Right renal pelvis (tissue), 4 donors: ENCODE data around the gene IL1R1. TPM values are rescaled to one million over a fixed set of nuclear protein-coding genes. Genes with fewer than 3 reads are reported as not detected.
A peak's percentile ranks its signal among the peaks of the same experiment; 100 is the strongest.

Source experiments
- DNase-seq, 4 donors: peaks; one replicate each; pipeline ENCODE4 v3.0.0-alpha.2; 2013; ENCODE audit warnings: low read depth in 4 of 4, low spot score in 3 of 4, missing footprints in 1 of 4
- polyA plus RNA-seq, 4 donors: library from polyadenylated mRNA; unstranded; fragments of 120-200 nt; gene quantifications; one replicate each; pipeline ENCODE4 v1.2.1, GENCODE V29; 2013; ENCODE audit not compliant: insufficient read length in 4 of 4

IL1R1 gene
- polyA plus RNA-seq, 4 donors = 32.9 to 52.4 (median 38.2) TPM

DNA sequence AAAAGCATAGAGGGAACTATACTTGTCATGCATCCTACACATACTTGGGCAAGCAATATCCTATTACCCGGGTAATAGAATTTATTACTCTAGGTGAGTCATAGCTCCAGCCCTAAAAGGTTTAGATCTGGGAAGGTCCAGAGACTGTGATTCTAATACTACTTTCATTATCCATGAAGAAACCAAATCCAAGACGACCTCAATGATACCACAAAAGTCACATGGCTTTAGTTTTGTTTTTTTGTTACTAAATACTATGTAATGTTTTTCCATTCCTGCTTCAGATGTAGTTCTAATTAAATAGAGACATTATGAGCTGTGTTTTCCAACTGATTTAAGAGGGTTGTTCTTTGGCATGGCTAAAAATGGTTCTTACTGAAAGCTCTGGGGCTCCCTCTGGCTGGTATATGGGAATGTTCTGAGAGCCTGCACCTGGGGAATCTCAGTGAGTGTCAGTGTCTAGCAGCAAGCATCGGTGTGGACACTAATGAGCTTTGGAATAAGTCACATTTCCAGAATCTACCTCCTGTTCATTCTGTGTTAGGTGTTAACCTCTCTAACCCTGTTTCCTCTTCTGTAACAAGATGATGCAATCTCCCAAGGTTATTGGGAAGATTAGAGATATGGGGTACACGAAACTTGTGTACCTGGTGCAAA is 23.8 kb downstream of the IL1R1 start:
- no peak for DNase-seq

DNA sequence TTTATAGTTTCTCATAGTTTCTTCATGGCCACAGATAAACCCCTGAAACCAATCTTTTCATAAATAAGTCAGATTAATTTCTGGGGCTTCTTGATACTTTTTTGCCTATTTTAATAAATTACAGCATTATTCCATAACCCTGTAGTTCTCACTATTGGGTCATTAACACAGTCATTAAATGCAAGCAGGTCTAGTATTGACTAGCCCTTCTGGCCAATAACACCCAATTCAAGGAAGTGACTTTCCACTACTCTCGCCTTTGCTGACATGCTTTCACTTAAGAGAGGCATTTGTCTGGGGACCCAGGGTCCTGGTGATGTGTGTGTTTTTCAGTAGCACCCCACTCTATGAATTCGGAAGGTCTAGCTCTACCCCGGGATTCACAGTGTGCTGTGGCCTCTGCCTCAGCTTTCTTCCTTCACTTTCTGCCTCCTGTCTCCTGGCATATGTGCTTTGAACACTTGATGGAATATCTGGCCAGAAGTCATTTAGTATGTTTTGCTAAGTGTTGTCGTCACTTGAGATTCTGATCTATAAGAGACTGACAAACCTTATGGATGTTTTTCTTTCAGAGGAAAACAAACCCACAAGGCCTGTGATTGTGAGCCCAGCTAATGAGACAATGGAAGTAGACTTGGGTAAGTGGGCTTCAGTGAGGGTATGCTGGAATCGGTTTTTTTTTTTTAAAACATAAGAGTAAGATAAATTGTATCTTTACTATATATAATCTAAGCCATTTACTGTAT is 25.7 kb downstream of the IL1R1 start:
- DNase-seq = no peak

DNA sequence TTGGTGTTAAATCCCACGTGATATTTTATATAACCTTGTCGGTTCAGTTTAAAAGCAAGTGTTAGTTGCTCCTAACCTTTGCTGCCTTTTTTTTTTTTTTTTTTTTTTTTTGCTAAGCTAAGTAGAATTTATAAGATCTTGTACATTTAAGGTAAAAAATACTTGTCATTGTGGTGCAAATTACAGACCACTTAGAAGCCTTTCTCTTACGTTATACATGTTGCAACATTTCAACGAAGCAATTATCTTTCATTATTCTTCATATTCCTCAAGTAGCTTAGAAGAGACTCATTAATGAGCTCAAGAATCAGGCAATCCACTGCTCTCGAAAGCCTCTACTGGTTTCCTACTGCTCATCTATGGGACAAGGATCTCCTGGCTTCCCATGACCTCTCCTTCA is 29.4 kb downstream of the IL1R1 start:
- no peak for DNase-seq

DNA sequence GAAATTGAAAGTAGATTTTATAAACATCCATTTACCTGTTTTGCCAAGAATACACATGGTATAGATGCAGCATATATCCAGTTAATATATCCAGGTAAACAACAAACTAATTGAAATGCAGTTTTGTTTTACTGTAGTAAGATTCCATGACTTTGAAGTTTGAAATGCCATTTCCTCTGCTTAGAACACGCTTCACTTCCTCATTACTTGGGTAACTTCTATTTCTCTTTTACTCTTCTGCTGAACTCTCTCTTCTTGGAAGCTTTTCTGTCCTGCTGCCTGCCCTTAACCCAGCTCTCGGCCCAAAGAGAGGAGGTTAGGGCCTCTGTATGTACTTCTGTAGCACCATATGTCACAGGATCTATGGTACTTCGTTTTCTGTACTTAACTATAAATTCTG is 30.2 kb downstream of the IL1R1 start:
- DNase-seq = no peak

DNA sequence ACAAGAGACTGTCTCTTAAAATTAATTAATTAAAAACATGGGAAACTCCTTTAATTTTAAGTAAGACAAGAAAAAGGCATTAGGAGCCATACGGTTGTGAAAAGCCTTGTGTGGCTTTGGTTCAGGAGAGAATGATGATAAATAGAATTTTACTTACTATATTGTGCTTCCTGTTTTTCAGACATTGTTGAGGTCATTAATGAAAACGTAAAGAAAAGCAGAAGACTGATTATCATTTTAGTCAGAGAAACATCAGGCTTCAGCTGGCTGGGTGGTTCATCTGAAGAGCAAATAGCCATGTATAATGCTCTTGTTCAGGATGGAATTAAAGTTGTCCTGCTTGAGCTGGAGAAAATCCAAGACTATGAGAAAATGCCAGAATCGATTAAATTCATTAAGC is 33.6 kb downstream of the IL1R1 start:
- DNase-seq = no peak

DNA sequence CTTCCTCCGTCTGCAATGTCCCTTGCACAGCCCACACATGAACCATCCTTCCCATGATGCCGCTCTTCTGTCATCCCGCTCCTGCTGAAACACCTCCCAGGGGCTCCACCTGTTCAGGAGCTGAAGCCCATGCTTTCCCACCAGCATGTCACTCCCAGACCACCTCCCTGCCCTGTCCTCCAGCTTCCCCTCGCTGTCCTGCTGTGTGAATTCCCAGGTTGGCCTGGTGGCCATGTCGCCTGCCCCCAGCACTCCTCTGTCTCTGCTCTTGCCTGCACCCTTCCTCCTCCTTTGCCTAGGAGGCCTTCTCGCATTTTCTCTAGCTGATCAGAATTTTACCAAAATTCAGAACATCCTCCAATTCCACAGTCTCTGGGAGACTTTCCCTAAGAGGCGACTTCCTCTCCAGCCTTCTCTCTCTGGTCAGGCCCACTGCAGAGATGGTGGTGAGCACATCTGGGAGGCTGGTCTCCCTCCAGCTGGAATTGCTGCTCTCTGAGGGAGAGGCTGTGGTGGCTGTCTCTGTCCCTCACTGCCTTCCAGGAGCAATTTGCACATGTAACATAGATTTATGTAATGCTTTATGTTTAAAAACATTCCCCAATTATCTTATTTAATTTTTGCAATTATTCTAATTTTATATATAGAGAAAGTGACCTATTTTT is 35.4 kb downstream of the IL1R1 start:
- DNase-seq = no peak

DNA sequence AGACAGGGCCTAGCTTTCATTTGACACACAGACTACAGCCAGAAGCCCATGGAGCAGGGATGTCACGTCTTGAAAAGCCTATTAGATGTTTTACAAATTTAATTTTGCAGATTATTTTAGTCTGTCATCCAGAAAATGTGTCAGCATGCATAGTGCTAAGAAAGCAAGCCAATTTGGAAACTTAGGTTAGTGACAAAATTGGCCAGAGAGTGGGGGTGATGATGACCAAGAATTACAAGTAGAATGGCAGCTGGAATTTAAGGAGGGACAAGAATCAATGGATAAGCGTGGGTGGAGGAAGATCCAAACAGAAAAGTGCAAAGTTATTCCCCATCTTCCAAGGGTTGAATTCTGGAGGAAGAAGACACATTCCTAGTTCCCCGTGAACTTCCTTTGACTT is 36.5 kb downstream of the IL1R1 start:
- no peak for DNase-seq

DNA sequence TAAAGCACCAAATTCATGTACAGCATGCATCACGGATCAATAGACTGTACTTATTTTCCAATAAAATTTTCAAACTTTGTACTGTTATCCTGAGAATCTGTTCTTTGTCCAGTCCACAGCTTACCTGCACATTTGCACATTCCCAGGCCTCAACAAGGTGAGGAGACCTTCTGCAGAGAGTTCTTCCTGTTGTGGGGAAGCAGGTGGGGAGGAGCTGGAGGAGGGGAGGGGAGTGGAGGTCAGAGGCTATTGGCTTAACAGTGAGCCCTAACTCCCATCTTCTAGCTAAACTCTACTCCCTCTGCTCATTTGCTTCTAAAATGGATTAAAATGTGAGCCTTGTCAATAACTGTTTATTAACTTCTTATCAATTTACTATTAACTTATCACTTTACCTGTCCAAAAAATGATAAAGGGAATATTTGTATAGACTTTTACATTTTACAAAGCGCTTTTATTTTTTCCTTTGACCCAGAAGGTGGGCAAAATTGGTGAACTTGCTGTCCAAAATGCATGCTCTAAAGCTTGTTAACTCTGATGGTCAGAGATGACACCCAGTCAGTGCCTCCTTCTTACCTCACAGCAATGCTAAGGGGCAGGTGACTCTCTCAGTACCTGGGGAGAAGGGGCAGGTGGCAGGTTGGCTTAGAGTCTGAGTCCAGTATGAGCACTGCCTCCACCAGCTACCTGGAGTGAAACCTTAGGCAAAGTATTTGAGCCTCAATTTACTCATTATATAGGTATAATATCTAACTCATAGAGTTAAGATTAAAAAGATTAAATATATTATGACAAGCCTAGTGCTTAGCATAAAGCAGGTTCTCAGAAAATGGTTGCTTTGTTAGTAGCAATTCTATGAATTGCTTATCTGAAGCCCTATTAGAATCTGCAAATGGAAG is 37.5 kb downstream of the IL1R1 start:
- no peak for DNase-seq

DNA sequence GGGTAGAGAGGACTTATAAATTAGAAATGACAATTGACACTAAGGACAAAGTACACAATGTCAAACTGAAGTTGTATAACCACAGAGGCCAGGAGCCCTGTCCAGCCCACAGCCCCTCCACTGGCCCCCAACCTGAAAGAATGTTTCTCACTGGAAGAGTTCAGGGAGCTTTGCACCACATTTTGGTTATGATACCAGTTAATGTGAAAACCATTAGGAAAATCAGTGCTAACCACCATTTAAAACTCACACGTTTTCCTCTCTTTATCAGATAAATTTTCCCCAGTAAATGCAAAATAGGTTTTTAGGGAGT is 38.1 kb downstream of the IL1R1 start:
- no peak for DNase-seq

DNA sequence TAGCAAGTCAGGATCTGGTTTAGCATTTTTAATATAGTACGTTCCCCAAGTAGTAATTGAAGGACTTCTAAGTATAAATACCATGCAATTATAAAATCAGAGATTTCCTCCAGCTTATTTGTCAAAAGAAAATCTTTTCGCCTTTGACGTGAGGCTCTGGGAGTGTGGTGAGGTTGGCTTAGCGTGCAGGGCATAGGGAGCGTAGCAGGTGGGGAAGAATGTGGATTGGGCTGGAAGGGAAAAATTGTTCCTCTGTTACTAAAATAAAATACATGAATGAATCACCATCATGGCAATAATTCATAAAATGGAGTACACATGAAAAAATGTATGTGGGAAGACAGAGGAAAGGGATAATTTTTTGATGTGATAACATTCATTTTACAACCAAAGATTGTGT is 38.8 kb downstream of the IL1R1 start:
- no peak for DNase-seq

DNA sequence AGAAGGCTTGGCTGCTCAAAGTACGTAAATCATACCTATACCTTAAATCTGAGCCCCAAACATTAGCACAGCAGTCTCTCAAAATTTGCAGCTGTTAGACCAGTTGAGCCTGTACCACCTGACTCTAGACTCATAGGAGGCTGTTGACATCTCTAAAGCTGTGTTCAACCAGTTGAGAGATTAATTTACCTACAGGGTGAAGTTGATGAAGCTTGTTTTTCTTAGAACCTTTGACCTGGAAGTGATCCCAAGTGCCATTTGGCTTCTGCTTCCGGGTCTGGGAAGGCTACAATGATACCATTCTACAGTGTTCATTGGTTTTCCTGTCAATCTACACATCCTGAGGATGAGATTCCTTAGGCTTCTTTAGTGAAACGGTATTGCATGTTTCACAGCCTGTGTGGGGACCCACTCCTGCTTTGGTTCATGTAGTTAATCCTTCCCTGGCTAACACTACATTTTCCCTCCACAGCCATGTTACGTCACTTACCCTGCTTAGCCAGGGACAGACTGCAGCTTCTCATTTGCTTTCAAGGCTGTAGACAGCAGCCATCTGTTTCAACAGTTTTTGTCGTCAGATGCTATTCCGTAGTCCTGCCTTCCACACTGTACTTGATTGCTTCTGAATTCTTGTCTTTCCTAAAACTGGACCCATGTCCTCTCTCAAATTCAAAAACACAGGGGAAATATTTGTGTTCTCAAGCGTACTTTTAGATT is 39.5 kb downstream of the IL1R1 start:
- no peak for DNase-seq

DNA sequence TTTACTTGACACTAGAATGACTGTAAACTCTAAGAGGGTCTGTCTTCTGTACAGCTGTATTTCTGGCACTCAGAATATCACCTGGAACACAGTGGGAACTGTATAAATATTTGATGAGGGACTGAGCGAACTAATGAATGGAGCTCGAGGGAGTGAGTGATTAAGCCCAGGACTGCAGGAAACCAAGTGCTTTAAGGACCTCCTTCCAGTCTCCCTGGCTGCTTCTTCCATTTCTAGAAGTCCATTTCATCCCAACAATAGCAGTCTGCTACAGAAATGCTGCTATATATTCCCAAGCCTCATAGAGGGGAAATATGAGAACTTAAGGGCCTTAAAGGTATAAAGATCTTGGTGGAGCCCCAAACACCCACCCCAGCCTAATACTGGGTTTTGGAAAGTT is 41.5 kb downstream of the IL1R1 start:
- no peak for DNase-seq

DNA sequence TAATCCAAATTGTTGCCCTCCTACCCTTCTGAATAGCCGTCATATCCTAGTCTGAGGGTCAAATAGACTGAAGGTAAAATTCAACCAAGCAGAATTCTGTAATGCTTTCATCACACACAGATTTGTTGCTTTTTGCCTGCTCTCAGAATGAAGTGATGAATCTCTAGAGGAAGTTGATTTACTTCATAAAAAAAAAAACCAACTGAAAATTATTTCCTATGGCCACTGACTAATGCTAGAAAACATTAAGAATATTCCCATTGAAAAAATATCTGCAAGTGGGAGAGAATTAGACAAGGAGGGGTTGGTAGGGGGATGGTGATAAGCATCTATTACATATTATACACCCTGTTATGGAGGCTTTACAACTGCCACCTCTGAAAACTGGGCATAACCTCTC is 42.0 kb downstream of the IL1R1 start:
- no peak for DNase-seq

DNA sequence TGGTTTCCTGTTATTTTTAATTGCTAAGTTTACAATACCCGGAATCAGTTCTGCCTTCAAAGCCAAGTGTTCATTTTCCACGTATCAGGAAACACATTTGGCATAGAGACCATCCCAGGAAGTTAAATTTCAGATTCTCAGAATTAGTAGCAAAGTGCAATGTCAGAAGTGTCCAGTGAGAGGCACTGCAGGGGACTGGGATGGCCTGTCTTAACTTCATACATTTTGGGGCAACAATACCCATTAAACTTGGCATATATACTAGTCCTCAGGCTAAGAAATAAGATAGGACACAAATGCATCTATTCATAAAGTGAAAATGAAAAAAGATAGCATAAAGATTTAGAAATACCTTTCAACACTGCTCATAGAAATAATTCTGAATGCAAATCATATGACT is 42.8 kb downstream of the IL1R1 start:
- DNase-seq = no peak

DNA sequence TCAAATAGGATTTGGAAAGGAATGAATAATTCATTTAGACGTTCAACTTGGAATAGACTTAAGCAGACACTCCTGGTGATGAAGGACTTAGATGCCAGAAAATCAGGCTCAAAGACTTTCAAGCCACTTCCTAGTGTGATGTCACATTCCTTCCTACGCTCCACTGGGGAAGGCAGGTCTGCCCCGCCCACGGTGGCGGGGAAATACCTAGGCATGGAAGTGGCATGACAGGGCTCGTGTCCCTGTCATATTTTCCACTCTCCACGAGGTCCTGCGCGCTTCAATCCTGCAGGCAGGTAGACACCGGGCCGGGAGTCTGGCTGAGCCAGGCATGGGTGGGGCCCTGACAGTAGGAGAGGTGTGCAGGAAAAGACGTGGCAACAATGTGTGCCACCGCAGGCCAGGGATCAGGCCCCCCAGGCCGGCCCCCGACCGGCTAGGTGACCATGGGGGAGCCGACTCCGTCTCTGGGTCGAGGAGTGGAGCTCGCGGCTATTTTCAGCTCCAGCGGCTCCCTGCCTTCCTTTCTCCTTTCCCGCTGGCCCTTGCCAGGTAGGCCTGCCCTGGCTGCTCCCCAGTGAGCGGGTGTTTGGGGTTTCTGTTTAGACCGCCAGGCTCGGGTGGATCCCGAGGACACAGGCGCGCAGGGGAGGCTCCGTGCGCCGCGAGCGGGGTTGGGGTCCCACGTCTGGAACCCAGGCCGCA is 44.4 kb downstream of the IL1R1 start, which contains the start of gene IL1RL2:
TSS of gene IL1RL2 (plus strand) at position 233 of the 705 bp plus-strand sequence. CDS start 845 bp downstream, outside the sequence.
- no peak for DNase-seq

DNA sequence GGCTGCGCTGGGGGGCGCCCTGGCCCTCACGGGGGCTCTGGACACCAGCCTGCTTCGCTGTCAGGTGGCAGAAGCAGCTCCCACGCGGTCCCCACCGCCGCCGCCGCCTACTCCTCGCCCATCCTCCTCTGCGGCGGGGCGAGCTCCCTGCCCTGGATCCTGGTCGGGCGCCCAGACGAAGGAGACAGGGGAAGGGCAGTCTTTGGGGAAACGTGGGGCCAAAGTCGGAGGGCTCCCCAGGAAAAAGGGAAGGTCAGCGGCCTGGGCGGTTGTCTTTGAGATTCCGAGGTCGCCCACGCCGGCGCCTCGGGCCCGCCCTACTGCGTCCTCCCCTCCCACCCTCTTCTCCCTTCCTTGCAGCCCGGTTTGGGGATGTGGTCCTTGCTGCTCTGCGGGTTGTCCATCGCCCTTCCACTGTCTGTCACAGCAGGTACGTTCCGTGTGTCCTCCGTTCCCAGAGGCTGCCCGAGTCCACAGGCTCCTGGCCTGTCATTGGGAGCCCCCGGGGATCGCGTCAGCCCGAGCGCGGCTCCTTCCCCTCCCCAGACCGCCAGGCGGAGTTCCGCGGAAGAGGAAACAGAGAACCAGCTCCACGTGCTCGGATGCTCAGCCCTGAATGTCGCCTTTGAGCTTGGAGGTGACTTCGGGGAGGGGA is 45.1 kb downstream of the IL1R1 start:
- peak in 1 of 4 donors; percentile 43 for DNase-seq

DNA sequence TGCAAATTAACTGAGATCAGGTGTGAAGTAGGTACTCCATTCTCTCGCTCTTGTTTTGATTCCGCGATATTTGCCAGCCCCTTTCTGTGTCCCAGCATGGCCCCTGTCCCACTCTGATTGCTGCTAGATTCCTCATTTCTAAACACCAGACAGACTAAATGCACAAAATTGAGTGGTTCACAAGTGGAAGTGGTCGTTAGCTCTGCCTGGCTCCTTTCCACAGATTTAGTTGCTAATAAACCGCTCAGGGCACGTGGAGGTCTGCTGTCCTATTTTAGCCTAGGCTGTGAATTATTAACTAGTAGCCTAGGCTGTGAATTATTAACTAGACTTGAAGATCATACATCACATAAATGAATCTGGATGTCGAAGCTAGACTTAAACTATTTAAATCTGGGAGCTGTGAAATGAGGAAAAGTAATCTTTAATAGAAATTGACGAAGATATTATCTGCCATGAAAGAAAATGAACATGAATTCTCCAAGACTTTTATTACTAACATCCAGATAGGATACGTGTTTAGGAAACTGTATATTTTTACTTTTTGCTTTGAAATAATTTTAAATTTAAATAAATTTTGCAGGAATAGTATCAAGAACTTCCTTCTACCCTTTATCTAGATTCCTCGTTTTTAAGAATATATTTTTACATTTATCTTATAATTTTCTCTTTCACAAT is 48.0 kb downstream of the IL1R1 start:
- DNase-seq = peak in 2 of 4 donors; percentile 54 to 58

DNA sequence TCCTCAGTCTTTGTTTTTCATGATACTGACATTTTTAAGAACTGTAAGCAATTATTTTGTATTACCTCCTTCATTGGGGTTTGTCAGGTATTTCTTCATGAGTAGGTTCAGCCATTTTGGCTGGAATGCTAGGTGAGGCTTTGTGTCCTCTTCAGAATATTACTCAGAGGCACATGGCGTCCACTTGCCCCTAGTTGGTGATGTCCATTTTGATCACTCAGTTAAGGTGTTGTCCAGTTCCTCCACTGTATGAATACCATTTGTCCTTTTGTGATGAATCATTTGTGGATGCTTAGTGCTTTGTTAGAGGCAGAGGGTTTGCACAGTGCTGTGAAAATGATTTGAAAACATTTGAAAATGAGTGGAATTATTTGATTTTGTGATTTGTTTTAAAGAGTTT is 49.0 kb downstream of the IL1R1 start:
- no peak for DNase-seq

DNA sequence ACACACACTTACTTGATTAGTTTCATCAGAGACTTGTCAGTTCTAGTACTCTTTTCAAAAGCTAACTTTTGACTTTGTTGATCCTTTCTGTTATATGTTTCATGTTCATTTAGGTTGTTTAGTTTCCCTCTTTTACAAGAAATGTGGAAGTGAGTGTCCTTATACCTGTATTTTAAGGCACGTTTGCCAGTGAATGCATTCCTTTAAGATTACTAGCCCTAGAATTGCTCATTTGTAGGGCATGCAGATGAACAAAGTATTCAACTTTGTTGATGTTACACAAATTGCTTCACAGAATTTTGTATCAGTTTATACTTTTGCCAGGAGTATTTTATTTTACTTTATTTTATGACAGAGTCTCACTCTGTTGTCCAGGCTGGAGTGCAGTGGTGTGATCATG is 50.5 kb downstream of the IL1R1 start:
- no peak for DNase-seq
